Measurements from ENCODE around the gene KATNAL1.
"Not testable (repeated sequence)": the region's sequence is repeated elsewhere in the genome, so short reads cannot be mapped to it uniquely, and the experiment has no call there.

KATNAL1 gene

GRCh38 chr13:30290812-30291436 lies 16.4 kb downstream of the KATNAL1 start:
- ATAC-seq, result no peak

DNA sequence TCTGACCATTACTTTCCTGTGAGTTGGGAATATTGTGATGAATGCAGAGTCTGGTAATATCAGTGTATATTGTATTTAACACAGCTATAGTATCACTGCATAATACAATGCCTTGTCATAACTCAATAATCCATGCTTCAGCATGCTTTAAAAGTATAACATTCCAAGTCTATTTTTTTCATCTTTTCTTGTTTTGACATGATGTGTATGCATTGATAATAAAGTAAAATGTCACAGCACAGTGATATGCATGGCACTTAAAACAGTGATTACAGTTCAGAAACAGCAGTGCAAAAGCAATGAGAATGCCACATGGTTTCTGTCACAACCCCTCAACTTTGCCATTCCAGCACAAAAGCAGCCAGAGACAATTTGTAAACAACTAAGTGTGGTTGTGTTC lies 17.8 kb downstream of the KATNAL1 start:
- no peak for ATAC-seq

- ATAC-seq, result not testable (repeated sequence)
Measured at GRCh38 chr13:30286059-30286458, 21.3 kb downstream of the KATNAL1 start.

DNA sequence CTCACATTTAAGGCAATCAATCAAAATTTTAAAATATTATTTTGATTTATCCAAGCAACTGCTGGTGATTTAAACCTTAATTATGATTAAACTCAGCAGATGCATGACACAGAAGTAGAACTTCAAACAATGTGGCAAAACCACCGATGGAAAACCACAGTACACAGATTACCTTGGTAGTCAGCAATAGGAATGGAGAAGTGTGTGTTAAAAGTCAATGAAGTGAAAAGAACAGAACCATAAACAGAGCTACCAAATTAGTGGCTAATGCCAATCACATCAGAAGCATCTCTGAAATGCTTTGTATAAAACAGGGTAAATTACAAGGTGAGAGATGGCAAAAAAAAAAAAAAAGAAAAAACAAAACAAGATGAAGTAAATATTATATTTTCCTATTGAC lies 31.2 kb downstream of the KATNAL1 start:
- ATAC-seq, result no peak

- ATAC-seq, result no peak
Measured at GRCh38 chr13:30274083-30274482, 33.3 kb downstream of the KATNAL1 start.

GRCh38 chr13:30270035-30270434 lies 37.3 kb downstream of the KATNAL1 start:
- not testable (repeated sequence) for ATAC-seq

DNA sequence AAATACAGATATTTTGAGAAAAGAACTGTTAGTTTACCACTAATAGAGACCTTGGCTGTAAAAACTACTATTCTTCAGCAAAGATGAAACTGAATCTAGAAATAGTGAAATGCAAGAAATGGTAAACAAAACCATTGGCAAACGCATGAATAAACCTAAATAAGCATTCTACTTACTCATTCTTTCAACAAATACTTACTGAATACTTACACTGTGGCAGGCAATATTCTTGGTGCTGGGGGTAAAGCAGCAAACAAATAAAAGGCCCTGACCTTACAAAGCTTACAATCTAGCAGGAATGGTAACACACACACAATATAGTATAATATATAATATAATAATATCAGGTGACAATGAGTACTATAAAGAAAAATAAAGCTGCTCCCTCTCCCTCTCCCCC lies 38.7 kb downstream of the KATNAL1 start:
- no peak for ATAC-seq

DNA sequence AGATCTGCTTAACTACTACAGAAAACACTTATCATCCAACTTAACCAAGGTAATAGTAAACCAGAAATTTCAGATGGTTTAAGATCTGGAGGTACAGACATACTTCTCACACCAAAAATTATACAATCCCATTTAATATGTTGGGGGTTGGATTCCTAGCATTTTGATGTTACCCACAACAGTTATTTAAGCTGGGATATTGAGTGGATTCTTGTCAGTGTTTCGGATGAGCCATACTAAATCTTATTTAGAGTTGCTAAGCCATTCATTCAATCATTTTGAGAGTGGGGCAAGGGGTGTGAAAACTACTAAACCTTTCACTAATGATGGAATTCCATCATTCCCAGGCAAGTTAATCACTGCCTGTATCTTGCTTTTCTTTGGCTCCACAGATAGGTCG lies 40.6 kb downstream of the KATNAL1 start:
- no peak for ATAC-seq

DNA sequence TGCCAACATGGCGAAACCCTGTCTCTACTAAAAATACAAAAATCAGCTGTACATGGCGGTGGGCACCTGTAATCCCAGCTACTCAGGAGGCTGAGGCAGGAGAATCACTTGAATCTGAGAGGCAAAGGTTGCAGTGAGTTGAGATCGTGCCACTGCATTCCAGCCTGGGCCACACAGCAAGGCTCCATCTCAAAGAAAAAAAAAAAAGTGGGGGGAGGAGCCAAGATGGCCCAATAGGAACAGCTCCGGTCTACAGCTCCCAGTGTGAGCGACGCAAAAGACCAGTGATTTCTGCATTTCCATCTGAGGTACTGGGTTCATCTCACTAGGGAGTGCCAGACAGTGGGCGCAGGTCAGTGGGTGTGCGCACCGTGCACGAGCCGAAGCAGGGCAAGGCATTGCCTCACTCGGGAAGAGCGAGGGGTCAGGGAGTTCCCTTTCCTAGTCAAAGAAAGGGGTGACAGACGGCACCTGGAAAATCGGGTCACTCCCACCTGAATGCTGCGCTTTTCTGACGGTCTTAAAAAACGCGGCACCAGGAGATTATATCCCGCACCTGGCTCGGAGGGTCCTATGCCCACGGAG lies 48.1 kb downstream of the KATNAL1 start:
- ATAC-seq, result not testable (repeated sequence)

GRCh38 chr13:30257468-30258099 lies 49.8 kb downstream of the KATNAL1 start:
- ATAC-seq, result no peak

DNA sequence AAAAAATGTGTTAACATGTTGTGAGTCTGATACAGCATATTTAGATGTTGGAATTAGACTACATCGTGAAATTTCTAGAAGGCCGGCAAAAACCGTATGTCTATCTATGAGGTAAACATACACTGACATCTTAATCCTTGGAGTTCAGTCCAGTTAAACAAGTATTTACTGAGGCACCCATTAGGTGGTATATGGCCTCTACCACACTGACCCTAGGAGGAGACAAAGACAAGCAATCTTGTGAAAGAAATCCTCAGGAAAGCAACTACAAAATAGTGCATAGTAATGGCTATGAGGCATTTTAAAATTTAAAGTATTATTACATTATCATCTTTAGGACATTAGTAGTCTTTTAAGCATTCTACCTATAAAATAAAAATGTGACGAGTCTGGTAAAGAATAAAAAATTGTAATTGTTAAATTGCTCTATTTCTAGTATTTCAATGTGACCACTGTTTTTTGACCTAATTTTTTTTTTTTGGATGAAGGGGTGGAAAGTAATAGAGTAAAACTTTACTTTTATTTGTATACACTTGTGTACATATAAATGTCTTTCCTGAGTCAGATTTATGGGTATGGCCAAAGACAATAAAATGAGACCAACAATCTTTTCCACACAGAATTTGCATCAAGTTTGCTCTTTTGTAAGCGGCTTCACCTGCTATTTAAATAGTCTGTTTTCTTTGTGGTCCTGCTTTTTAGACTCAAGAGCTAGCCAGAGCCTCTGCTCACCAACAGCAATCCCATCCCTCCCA lies 50.5 kb downstream of the KATNAL1 start:
- no peak for ATAC-seq

GRCh38 chr13:30255696-30256095 lies 51.7 kb downstream of the KATNAL1 start:
- no peak for ATAC-seq

GRCh38 chr13:30253830-30254229 lies 53.5 kb downstream of the KATNAL1 start:
- ATAC-seq, result no peak

DNA sequence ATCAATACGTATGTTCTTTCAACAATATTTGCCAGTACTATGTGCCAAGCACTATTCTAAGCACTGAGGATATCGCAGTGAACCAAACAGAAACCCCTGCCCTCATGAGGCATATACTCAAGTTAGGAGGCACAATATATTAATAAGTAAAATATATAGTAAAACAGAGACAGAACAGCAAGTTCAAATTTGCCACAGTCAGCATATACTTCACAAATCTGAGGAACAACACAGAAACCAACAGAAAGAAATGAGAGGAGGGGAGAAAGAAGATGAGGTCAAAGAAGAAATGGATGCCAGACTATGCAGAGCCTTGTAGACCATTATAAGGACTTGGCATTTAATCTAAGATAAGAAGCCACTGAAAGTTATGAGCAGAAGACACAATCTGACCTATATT lies 59.9 kb downstream of the KATNAL1 start:
- ATAC-seq, result no peak

- no peak for ATAC-seq
Measured at GRCh38 chr13:30241532-30241931, 65.8 kb downstream of the KATNAL1 start.

DNA sequence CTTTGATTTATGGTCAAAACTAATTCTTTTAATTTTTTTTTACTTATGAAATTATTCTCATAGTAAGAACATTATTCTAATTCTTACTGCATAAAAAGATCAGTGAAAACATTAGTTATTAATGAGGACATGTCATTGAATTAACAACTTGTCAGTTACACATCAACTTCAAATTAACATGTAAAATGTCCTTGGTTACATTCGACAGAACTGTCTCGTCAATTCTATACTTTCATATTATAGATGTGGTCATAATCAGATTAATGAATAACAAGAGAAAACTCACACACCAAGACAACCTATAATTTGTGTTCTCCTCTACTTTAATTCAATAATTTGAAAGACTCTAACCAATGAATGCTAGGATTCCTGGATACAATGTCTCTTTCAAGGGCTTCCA lies 66.7 kb downstream of the KATNAL1 start:
- no peak for ATAC-seq

DNA sequence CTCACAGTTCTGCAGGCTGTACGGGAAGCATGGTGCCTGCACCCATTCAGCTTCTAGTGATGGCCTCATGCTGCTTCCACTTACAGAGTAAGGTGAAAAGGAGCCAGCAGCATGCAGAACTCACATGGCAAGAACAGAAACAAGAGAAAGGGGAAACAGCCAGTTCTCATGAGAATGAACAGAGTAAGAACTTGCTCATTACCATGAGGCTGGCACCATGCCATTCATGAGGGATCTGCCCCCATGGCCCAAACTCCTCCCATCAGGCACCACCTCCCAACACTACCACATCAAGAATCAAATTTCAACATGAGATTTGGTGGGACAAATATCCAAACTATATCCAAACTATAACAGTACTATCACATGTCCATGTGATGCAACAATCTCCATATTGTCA lies 72.1 kb downstream of the KATNAL1 start:
- no peak for ATAC-seq

DNA sequence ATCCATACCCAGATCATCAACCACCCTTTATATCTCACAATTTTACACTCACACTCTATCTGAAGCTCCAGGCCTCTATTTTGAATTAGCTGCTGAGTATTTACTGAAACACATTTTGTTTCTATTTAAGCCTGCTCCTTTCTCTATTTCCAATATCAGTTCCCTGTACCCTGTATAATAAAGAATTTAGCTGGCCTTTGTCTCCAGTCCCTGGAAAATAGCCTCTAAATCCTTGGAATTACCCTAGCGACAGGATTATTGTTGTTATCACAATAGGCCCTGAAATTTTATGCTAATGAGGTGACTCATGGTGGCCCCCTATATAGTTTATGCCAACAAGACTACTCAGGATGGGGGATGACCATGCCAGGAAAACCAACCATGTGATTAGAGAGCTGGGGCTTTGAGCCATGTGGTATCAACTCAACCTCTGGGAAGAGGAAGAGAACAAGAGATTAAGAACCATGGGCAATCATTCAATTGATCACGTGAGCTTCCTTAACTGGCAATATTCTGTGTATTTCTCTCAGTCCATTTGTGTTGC lies 72.7 kb downstream of the KATNAL1 start:
- ATAC-seq, result no peak

- peak; percentile 35 to 70 for ATAC-seq
Measured at GRCh38 chr13:30224732-30225131, 82.6 kb downstream of the KATNAL1 start.

GRCh38 chr13:30222254-30222653 lies 85.1 kb downstream of the KATNAL1 start:
- ATAC-seq, result no peak

DNA sequence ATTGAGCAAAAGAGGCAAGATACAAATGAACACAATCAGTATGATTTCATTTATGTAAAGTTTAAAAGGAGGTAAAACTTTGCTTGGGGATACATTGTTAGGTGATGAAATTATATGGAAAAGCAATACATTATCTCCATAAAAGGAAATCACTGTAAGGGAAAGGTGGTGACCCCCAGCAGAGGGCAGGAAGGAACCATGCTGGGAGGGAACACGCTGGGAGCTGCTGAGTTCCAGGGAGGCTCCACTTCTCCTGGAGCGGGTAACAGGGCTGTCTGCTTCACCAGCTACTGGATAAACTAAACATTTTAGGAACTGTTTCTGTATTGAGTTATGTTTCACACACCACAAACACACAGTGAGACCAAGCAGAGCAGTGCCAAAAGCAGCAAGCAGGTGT lies 91.2 kb downstream of the KATNAL1 start:
- ATAC-seq, result no peak

- ATAC-seq, result no peak
Measured at GRCh38 chr13:30212256-30212655, 95.1 kb downstream of the KATNAL1 start.

- no peak for ATAC-seq
Measured at GRCh38 chr13:30211745-30212144, 95.6 kb downstream of the KATNAL1 start.
